Measurements from ENCODE around the gene TSPAN31.

TSPAN31 gene

GRCh38 chr12:57797933-57798332 is 53.1 kb downstream of the TSPAN31 start:
- no peak for DNase-seq

All from CD4-positive, alpha-beta T cell treated with Interleukin-17A for 4 hours (primary cell).